ENCODE results near the gene APOO. TPM values are rescaled to one million over a fixed set of nuclear protein-coding genes. Genes with fewer than 3 reads are reported as not detected.

APOO gene
- total and polyA plus RNA-seq, 2 of the 4 experiments (the other 2 are of a cell fraction), result 9.0 to 14.2 TPM

DNA sequence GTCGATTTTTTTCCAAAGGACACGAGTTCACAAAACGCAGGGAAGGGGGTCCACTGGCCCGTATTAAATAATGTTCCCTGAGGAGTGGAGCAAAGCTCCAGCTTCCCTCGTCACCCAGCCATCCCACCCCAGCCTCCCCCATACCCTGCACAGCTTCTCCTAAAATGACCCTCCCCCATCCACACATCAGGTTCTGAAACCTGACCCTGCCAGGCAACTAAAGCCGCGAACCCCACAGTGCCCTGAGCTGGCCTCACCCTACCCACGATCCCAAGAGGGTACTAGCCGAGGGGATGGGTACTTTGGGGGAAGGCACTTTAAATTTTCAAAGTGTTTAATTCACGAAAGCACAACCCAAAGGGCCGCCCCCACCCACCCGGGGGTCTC, 634 bp downstream of the APOO start:
- Histone ChIP-seq H2BK20ac (ENCODE audit: low read depth, low read length) (no peak overlapping the region), H3K23ac (ENCODE audit: low read depth, low read length) (0 out of 2 replicates have a peak overlapping the region, but pooled peaks have one; percentile 23), H3K27me3 (ENCODE audit: control insufficient read depth, insufficient read depth, low read length) (no peaks in the 10 kb centered on the region), H3K9me1 (ENCODE audit: insufficient read depth, low read length) (no peaks in the 10 kb centered on the region), H3K56ac (ENCODE audit: extremely low read depth, insufficient read depth, low read length) (no peak overlapping the region; the same call in 1 of the 2 replicates), H3K36me3 (ENCODE audit: control insufficient read depth, insufficient read depth, low read length) (no peaks in the 10 kb centered on the region), H4K5ac (ENCODE audit: low read depth, low read length) (no peak overlapping the region), H3K4me2 (ENCODE audit: low read depth, low read length) (peak overlapping the region; percentile 87), H2AK5ac (ENCODE audit: low read depth, low read length) (no peak overlapping the region), H3K4ac (ENCODE audit: low read depth, low read length) (no peak overlapping the region), H3K9me3 (ENCODE audit: control insufficient read depth, insufficient read depth, low read length) (no peaks in the 10 kb centered on the region), H3K79me1 (ENCODE audit: low read depth in 1 of 2, low read length in 2 of 2) (peaks cover 0 to 6% of the 10 kb centered on the region in 2 experiments; a peak in 2 of 4 replicates), H2AFZ (replicated peaks; ENCODE audit: low read length, poor library complexity) (peak overlapping the region; percentile 91), H3K4me1 (ENCODE audit: control insufficient read depth, insufficient read depth, low read length) (peaks cover 2% of the 10 kb centered on the region), H2AK9ac (replicated peaks; ENCODE audit: low read depth, low read length, poor library complexity) (no peak overlapping the region), H3K9ac (ENCODE audit: low read depth, low read length) (peak overlapping the region; percentile 90), H4K20me1 (ENCODE audit: insufficient read depth, low read length) (no peaks in the 10 kb centered on the region), H4K91ac (ENCODE audit: insufficient read depth, low read depth, low read length) (no peak overlapping the region), H3K4me3 (ENCODE audit: insufficient read depth, low read depth, low read length) (peak overlapping the region; percentile 52), H3K14ac (replicated peaks; ENCODE audit: low read depth, low read length) (no peak overlapping the region), H2BK120ac (ENCODE audit: low read depth, low read length) (no peak overlapping the region), H2BK5ac (ENCODE audit: low read depth, low read length, poor library complexity, severe bottlenecking) (peak overlapping the region; percentile 36), H3K27ac (ENCODE audit: insufficient read depth, low read length) (peak overlapping the region; percentile 76), H2BK15ac (ENCODE audit: low read depth, low read length) (no peak overlapping the region), H4K8ac (ENCODE audit: low read depth in 2 of 2, low read length in 2 of 2) (peak overlapping the region; percentile 44 to 59; a peak in 1 of 4 replicates), H3K18ac (ENCODE audit: low read depth, low read length) (no peak overlapping the region)
- in situ Hi-C loops (cut with MboI; ENCODE audit: low sequenced_read_pairs) (loop anchor here (10.0 kb wide), 2 partner anchors 122 to 162 kb away; partner anchors contain the start of genes ACOT9 and SAT1), dilution Hi-C loops (cut with HindIII; ENCODE audit: low sequenced_read_pairs, unreplicated experiment) (no loop called here), intact Hi-C loops (cut with micrococcal nuclease) (loop anchor here (5.0 to 10.0 kb wide), 2 partner anchors 245 to 338 kb away; no protein-coding TSS in a partner anchor)
- POLR2A ChIA-PET (ENCODE audit: unreplicated experiment), result no interaction called here
- no TSS peak for BruUV-seq (replicated peaks)
- 22% methylated on average over 3 of the region's 12 CpGs; no CpG with 5 or more reads in 1 of the 2 experiments for WGBS, 2 experiments (ENCODE audit: extremely low coverage in 2 of 2, insufficient read length in 1 of 2)
- ATAC-seq (ENCODE audit: low read depth) (peak; percentile 4; the same call in 1 of the 2 replicates), DNase-seq (no peak)
- no peak for TF ChIP-seq MAFK (IDR thresholded peaks at IDR 0.05; ENCODE audit: low read depth, low read length)
- TF ChIP-seq CEBPB (IDR thresholded peaks at IDR 0.05; ENCODE audit: low read depth, low read length), result no peak
- TF ChIP-seq RCOR1 (IDR thresholded peaks at IDR 0.05; ENCODE audit: insufficient replicate concordance, low read length), result no peak
- TF ChIP-seq BHLHE40 (IDR thresholded peaks at IDR 0.05; ENCODE audit: low read depth, low read length), result no peak
- TF ChIP-seq RAD21 (IDR thresholded peaks at IDR 0.05; ENCODE audit: low read length), result no peak
- CTCF ChIA-PET, result interaction anchor here (1.9 kb wide), 1 partner anchor 147 kb away, joined by 7 read pairs; the partner anchor contains the start of gene EIF2S3
